ENCODE results near the gene VOPP1.

- TF ChIP-seq CTCF (IDR thresholded peaks at IDR 0.05): no peak
- TF ChIP-seq POLR2A (IDR thresholded peaks at IDR 0.05): no peak
These were observed 37.9 kb downstream of the VOPP1 start for GRCh38 chr7:55534262-55534915.

Measured in suprapubic skin (tissue), 3 donors.